RWPE1 (cell line): ENCODE data around the gene C1orf53.

Experiments
- CTCF ChIA-PET: fragments of 350-600 bp; sonication (Branson Sonifier 250); formaldehyde crosslinking; extraction: SDS; loops from one replicate; lab custom pipeline; 2021; lab: Yijun Ruan, JAX
- POLR2A ChIA-PET: fragments of 400-600 bp; formaldehyde crosslinking; extraction: SDS; loops from one replicate; lab custom pipeline; 2020; ENCODE audit warnings: antibody characterized with exemption; ENCODE audit not compliant: low non-redundant PET; lab: Yijun Ruan, JAX
- DNase-seq: peaks from one replicate; pipeline ENCODE4 v3.0.0; 2012; ENCODE audit warnings: low spot score
- H3K27ac ChIP-seq: fragments of 450-650 bp; 2 replicates; pipeline ENCODE4 v1.5.1; 2017
- TF ChIP-seq, protein P1 (sequence below): fragments of 450-650 bp; conservative IDR thresholded peaks from 2 replicates; pipeline ENCODE4 v1.5.1; 2017; ENCODE audit warnings: low read depth, mild to moderate bottlenecking

C1orf53 gene

DNA sequence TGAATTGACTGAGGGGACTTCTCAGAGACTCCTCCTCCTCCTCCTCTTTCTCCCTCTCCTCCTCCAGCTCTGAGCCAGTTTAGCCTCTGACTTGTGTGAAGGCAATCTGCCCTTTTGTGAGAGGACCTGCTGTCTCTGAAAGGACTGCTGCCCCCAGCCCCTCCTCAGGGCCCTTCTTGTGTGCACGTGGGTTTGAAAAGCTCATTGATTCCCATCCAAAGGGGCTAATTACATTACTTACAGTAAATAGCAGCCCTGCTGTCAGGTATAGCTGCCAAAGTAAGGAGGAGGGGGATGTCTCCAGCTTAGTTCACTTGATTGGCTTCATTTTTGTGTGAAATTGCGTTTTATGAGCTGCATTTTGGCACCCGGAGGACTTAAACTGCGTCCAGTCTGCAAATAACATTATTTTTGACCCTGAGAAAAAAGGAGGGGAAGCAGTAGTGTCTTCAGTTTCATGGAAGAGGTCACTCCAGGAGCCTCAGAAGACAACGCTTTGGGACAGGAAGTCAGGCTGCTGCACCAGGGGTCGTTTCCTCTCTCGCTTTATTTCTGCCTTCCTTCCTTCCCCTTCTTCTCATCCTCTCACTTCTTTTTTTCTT lies 12.9 kb downstream of the C1orf53 start:
- no peak for DNase-seq
- ChIA-PET CTCF (interaction anchor here (0.5 to 3.0 kb wide), 37 partner anchors 9 to 1464 kb away, joined by 3 to 19 read pairs (median 4); partner anchors contain the start of genes C1orf53 and DENND1B), POLR2A (interaction anchor here (2.1 kb wide), 1 partner anchor 13 kb away, joined by 6 read pairs; the partner anchor contains the start of gene C1orf53)
- H3K27ac ChIP-seq, result no peak overlapping the region
- TF ChIP-seq, protein P1, sequence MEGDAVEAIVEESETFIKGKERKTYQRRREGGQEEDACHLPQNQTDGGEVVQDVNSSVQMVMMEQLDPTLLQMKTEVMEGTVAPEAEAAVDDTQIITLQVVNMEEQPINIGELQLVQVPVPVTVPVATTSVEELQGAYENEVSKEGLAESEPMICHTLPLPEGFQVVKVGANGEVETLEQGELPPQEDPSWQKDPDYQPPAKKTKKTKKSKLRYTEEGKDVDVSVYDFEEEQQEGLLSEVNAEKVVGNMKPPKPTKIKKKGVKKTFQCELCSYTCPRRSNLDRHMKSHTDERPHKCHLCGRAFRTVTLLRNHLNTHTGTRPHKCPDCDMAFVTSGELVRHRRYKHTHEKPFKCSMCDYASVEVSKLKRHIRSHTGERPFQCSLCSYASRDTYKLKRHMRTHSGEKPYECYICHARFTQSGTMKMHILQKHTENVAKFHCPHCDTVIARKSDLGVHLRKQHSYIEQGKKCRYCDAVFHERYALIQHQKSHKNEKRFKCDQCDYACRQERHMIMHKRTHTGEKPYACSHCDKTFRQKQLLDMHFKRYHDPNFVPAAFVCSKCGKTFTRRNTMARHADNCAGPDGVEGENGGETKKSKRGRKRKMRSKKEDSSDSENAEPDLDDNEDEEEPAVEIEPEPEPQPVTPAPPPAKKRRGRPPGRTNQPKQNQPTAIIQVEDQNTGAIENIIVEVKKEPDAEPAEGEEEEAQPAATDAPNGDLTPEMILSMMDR, result no peak

DNA sequence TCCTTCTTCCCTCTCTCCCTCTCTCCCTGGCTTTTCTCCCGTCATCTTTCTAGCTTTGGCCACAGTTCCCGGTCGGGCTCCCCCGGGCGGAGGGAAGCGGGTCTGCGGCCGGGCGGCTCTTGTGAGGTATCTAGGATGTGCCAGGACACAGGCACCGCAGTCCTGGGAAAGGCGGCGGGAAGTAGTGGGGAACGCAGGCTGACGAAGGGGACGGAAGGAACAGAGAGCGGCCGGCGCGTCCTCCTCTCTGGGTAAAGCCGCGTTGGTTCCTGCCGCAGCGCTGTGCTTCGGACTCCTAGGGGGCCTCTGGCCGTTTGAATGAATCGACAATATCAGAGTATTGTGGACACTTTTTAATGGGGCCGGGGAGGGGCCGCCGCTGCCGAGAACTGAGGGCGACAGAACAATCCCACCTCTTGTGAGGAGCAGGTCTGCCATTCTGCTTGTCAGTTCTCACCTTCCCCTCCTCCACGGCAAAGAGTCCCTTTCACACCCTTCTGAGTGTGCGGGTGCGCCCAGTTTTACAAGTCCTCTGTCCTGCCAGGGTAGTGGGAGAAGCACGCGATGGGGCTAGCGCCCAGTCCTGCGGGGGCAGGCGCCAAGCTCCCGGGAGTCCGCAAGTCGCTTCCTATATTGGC lies 13.6 kb downstream of the C1orf53 start:
- ChIA-PET CTCF (interaction anchor here (0.6 to 3.0 kb wide), 37 partner anchors 8 to 1463 kb away, joined by 3 to 19 read pairs (median 4); partner anchors contain the start of genes C1orf53 and DENND1B), POLR2A (interaction anchor here (2.1 kb wide), 1 partner anchor 14 kb away, joined by 6 read pairs; the partner anchor contains the start of gene C1orf53)
- no peak overlapping the region for H3K27ac ChIP-seq
- TF ChIP-seq, protein P1, result peak; percentile 85
- peak; percentile 88 for DNase-seq

DNA sequence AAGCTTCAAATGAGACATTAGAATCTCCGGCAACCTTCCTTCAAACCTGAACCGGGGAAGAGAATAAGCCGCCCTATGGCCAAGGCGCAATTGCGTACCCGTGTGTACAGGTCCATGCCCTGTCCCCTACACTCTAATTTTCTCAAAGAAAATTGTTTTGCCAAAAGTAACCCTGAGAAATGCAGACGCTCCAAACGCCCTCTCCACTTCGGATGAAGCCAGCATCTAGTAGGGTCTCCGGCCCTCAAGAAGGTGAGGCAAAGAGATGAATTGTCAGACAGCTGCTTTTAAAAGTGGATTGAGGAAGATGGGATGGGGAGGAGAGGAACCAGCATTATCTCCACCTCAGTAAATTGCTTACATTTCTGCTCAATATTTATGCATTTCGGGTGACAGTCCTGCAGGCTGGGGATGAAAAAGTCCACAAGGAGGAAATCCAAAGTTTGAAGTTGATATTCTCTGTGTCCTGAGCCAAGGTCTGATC lies 14.1 kb downstream of the C1orf53 start:
- TF ChIP-seq, protein P1, result no peak
- CTCF ChIA-PET, result interaction anchor here (0.6 to 3.0 kb wide), 10 partner anchors 8 to 1055 kb away, joined by 3 to 19 read pairs (median 3); partner anchors contain the start of gene C1orf53
- no peak overlapping the region for H3K27ac ChIP-seq
- no peak for DNase-seq
- POLR2A ChIA-PET, result interaction anchor here (2.1 kb wide), 1 partner anchor 14 kb away, joined by 6 read pairs; the partner anchor contains the start of gene C1orf53

DNA sequence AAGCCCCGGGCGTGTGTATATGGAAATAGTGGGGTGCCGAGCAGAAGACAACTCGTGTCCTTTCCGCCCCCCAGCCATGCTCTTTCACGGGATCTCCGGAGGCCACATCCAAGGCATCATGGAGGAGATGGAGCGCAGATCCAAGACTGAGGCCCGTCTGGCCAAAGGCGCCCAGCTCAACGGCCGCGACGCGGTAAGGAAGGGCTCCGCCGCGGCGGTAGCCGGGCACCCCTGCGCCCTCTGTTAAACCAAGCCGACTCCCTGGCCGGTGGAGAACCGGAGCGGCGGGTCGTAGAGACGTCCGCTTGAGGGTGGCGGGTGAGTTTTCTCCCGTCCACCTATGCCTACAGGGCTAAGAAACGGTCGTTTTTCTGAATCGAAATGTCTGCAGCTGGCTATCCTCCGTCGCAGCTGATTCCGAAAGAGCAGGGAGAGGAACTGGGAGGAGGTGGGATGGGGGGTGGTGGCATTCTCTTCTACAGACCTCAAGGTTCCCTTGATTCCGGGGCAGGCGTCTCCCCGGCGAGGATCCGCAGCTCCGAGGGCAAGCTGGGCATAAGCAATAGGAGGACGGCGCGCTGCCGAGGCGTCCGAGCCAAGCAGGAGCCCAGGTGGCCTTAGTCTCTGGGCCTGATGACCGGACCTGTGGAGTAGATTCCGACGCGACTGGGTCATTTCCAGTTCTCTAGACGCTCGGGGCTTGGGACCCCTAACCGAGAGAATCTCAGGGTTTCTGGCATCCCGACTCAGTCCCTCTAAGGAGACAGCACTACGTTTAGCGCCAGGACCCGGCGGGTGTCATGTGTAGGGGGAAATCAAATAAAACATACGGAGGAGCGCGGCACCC lies 15.6 kb downstream of the C1orf53 start:
- H3K27ac ChIP-seq, result no peak overlapping the region
- CTCF ChIA-PET, result interaction anchor here (0.6 to 1.6 kb wide), 12 partner anchors 8 to 398 kb away, joined by 3 to 10 read pairs (median 3); no protein-coding TSS in a partner anchor
- TF ChIP-seq, protein P1, result no peak
- POLR2A ChIA-PET, result no interaction called here
- DNase-seq, result no peak

DNA sequence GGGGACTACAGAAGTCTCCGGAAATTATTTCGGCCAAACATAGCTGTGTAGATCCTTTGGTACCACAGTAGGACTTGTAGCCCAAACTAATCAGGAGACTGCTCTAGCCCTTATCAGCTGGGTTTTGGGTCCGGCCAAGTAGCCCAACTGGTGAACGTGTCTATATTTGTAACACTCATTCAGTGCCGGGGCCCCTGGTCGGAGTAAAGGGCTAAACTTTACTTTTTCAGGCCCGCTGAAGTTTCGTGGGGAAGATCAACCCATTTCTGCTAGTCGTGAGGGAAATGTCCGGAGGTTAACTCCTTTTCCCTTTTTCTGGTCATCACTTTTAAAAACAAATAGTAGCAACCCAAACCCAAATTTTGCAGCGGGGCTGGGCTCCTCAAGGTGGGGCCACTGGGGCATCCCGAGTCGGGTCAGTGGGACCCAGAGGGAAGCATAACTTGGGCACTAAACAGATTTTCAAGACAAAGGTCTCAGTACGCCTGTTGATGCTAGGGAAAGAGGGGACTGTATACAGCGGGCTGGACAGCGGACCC lies 16.4 kb downstream of the C1orf53 start:
- ChIA-PET CTCF (interaction anchor here (0.6 to 1.6 kb wide), 9 partner anchors 9 to 397 kb away, joined by 3 to 10 read pairs (median 4); no protein-coding TSS in a partner anchor), POLR2A (no interaction called here)
- no peak overlapping the region for H3K27ac ChIP-seq
- TF ChIP-seq, protein P1, result no peak
- DNase-seq, result no peak
